MV-4-11 (cell line): ENCODE measurements around the gene IFT88.
A peak's percentile ranks its signal among the peaks of the same experiment; 100 is the strongest.

Experiments
- DNase-seq: peaks from one replicate; lab custom pipeline; 2025; lab: John Stamatoyannopoulos, UW

The IFT88 gene

DNA sequence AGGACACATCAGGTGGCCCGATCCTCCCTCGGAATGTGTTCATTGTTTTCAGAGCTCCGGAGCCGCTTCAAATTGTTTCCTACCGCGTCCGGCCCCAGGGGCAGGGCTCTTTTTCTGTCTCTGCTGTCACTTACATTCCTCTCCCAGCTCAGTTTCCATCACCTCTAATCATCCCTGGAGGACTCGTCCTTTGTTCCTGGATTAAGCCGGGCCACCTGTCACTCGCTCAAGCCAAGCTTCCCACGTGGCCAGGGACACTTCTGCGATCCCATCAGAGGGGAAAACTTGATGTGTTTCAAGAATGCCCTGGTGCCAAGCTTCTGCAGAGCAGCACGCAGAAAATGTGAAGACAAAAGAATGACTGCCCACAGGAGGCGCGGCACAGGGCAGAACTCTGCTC, 150.0 kb downstream of the IFT88 start:
- no peak for DNase-seq

- no peak for DNase-seq
These were observed 150.9 kb downstream of the IFT88 start for GRCh38 chr13:20717581-20718542.

GRCh38 chr13:20718958-20719566, 152.1 kb downstream of the IFT88 start:
- DNase-seq = no peak

GRCh38 chr13:20719783-20720182, 152.8 kb downstream of the IFT88 start:
- DNase-seq = no peak

- no peak for DNase-seq
These were observed 153.5 kb downstream of the IFT88 start for GRCh38 chr13:20720499-20720898.

DNA sequence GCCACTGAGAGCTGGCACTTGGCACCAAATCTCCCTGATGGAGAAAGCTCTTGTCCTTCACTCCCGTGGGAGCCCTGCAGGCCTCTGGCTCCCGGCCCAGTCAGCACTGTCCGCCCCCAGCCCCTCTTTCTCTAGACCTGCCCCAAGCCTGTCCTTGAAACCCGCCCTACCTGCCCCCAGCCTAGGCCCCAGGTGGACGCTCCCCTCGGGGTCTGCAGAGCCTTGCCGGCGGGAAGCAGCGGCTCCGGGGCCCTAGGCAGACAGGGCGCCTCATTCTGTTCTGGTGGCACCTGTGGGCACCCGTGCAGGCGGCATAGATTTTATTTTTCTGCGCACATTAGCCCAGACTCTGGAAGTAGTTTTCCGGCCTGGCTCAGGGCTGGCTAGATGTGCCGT, 154.1 kb downstream of the IFT88 start:
- DNase-seq = no peak

DNA sequence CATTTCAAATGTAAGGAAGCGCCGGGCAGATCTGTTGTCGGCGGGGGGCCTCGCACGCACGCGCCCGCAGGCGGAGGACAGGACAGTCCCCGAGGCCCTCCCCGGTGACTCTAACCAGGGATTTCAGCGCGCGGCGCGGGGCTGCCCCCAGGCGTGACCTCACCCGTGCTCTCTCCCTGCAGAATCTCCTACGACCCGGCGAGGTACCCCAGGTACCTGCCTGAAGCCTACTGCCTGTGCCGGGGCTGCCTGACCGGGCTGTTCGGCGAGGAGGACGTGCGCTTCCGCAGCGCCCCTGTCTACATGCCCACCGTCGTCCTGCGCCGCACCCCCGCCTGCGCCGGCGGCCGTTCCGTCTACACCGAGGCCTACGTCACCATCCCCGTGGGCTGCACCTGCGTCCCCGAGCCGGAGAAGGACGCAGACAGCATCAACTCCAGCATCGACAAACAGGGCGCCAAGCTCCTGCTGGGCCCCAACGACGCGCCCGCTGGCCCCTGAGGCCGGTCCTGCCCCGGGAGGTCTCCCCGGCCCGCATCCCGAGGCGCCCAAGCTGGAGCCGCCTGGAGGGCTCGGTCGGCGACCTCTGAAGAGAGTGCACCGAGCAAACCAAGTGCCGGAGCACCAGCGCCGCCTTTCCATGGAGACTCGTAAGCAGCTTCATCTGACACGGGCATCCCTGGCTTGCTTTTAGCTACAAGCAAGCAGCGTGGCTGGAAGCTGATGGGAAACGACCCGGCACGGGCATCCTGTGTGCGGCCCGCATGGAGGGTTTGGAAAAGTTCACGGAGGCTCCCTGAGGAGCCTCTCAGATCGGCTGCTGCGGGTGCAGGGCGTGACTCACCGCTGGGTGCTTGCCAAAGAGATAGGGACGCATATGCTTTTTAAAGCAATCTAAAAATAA, 154.7 kb downstream of the IFT88 start:
- DNase-seq = no peak

DNA sequence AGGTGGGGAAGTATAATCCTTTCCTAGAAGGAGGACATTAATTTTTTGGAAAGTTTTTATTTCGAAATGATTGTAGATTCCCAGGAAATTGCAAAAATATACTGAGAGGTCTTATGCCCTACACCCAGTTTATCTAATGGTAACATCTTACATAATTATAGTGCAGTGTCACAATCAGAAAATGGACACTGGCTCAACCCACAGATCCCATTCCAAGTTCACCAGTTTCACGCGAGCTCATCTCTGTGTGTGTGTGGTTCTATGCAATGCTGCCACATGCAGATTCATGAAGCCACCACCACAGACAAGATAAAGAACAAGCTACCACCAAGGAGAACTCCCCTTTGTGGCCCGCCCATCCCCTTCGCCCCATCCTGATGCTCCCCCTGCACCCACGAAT, 160.9 kb downstream of the IFT88 start:
- DNase-seq = peak; percentile 16

- DNase-seq = no peak
These were observed 161.8 kb downstream of the IFT88 start for GRCh38 chr13:20728579-20729311.

- DNase-seq = no peak
These were observed 163.0 kb downstream of the IFT88 start for GRCh38 chr13:20729633-20730585.

DNA sequence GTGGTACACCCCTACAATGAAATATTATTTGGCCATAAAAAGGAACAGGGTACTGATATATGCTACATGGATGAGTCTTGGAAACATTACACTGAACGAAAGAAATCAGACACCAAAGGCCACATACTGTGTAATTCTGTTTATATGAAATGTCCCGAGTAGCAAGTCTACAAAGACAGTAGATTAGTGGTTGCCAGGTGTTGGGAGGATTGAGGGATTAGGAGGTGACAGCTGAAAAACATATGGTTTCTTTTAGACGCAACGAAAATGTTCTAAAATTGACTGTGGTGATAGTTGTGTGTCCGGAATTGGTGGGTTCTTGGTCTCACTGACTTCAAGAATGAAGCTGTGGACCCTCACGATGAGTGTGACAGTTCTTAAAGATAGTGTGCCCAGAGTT, 171.7 kb downstream of the IFT88 start:
- no peak for DNase-seq

DNA sequence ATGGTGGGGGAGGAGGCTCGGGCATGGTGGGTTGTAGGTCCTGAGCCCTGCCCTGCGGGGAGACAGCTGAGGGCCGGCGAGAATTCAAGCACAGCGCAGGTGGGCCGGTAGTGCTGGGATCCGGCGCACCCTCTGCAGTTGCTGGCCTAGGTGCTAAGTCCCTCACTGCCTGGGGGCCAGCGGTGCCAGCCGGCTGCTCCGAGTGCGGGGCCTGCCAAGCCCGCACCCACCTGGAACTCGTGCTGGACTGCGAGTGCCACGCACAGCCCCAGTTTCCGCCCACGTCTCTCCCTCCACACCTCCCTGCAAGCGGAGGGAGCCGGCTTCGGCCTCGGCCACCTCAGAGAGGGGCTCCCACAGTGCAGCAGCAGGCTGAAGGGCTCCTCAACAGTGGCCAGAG, 173.1 kb downstream of the IFT88 start:
- no peak for DNase-seq
